Thoracic aorta (tissue), 2 donors: ENCODE data around the gene GREB1L. TPM values are rescaled to one million over a fixed set of nuclear protein-coding genes. Genes with fewer than 3 reads are reported as not detected.

Experiments
- ATAC-seq: fragments of 150-250 bp; one replicate; pipeline ENCODE4 v1.8.0; 2017; ENCODE audit warnings: low read depth; ENCODE audit not compliant: insufficient number of reproducible peaks, low FRiP score
- DNase-seq: peaks from one replicate; pipeline ENCODE4 v3.0.0-alpha.2; 2020; ENCODE audit warnings: low spot score
- H3K27ac ChIP-seq, 2 donors: fragments of 200-600 bp; sonication (generic); 1 replicate in 1 of 2; 2 replicates in 1 of 2; pipeline ENCODE4 v1.5.1; 2016; ENCODE audit warnings: mild to moderate bottlenecking in 2 of 2, moderate library complexity in 2 of 2
- H3K27me3 ChIP-seq: fragments of 200-600 bp; sonication (generic); replicated peaks from 2 replicates; pipeline ENCODE4 v1.6.0; 2016; ENCODE audit warnings: mild to moderate bottlenecking; ENCODE audit not compliant: insufficient read depth
- H3K36me3 ChIP-seq: fragments of 200-600 bp; sonication (generic); one replicate; pipeline ENCODE4 v1.5.1; 2016
- H3K4me1 ChIP-seq, 2 donors: fragments of 200-600 bp; sonication (generic); 1 replicate in 1 of 2; 2 replicates in 1 of 2; pipeline versions ENCODE4 v1.5.1 to v1.6.0; 2016; ENCODE audit warnings: low read depth in 2 of 2, mild to moderate bottlenecking in 1 of 2; ENCODE audit not compliant: control insufficient read depth in 1 of 2
- H3K4me3 ChIP-seq: fragments of 200-600 bp; sonication (generic); 2 replicates; pipeline ENCODE4 v1.5.1; 2016; ENCODE audit warnings: mild to moderate bottlenecking
- H3K9me3 ChIP-seq: fragments of 200-600 bp; sonication (generic); 2 replicates; pipeline ENCODE4 v1.5.1; 2016
- total RNA-seq, 2 donors: library from RNA; depleted of rRNA; stranded (reverse); fragments of >200 nt; gene quantifications; one replicate each; pipeline versions ENCODE4 v1.1.0 to v1.2.3, GENCODE V29; 2016
- TF ChIP-seq, protein P1 (sequence below): fragments of 200-600 bp; sonication (generic); IDR thresholded peaks from one replicate; pipeline ENCODE4 v1.5.1; 2019; ENCODE audit warnings: antibody characterized with exemption

GREB1L gene
- total RNA-seq, 2 donors from 2014 or later: 12.7 to 20.0 TPM

DNA sequence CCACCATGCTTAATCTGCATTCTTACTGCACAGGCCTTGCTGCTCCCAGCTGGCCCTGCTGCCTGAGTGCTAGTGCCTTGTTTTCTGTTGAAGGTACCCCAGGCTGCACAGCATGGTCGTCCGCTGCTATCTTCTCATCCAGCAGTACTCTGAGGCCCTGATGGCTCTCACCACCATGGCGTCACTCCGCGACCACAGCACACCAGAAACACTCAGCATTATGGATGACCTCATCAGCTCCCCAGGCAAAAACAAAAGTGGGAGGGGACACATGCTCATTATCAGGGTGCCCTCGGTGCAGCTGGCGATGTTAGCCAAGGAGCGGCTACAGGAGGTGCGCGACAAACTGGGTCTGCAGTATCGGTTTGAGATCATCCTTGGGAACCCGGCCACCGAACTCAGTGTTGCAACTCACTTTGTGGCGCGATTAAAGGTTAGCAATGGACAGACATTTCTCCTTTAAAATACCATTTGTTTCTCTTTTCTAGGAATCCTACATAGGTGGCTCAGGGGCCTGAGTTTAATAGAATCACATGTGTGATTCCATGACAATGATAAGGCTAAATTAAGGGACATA is 248.0 kb downstream of the GREB1L start:
- no peak overlapping the region for H3K27ac ChIP-seq
- TF ChIP-seq, protein P1, sequence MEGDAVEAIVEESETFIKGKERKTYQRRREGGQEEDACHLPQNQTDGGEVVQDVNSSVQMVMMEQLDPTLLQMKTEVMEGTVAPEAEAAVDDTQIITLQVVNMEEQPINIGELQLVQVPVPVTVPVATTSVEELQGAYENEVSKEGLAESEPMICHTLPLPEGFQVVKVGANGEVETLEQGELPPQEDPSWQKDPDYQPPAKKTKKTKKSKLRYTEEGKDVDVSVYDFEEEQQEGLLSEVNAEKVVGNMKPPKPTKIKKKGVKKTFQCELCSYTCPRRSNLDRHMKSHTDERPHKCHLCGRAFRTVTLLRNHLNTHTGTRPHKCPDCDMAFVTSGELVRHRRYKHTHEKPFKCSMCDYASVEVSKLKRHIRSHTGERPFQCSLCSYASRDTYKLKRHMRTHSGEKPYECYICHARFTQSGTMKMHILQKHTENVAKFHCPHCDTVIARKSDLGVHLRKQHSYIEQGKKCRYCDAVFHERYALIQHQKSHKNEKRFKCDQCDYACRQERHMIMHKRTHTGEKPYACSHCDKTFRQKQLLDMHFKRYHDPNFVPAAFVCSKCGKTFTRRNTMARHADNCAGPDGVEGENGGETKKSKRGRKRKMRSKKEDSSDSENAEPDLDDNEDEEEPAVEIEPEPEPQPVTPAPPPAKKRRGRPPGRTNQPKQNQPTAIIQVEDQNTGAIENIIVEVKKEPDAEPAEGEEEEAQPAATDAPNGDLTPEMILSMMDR: no peak
- H3K9me3 ChIP-seq: no peaks in the 10 kb centered on the region
- peaks cover 8% of the 10 kb centered on the region for H3K36me3 ChIP-seq
- H3K4me1 ChIP-seq: no peaks in the 10 kb centered on the region
- H3K4me3 ChIP-seq: no peak overlapping the region
- no peaks in the 10 kb centered on the region for H3K27me3 ChIP-seq
- DNase-seq (no peak), ATAC-seq (no peak)

DNA sequence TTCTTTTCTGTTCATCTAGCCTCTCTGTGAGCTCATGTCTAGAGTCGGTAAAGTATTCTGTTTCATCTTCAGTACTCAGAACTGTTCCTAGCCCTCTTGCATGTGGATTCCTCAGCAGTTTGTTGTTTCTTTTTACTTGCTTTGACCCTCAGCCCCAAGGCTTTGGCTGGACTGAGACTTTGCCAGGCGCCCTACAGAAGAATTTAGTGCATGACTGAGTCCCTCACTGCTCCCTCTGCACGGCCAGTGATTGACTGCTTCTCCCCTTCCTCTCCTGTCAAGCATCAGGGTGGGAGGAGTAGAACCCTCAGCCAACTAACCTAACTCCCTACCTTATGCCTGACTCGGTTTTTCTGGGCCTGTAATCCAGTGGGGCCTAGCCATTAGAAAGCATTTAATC is 248.7 kb downstream of the GREB1L start:
- Histone ChIP-seq H3K4me1 (no peaks in the 10 kb centered on the region), H3K27me3 (no peaks in the 10 kb centered on the region), H3K36me3 (peaks cover 4% of the 10 kb centered on the region), H3K27ac (no peak overlapping the region), H3K9me3 (no peaks in the 10 kb centered on the region), H3K4me3 (no peak overlapping the region)
- no peak for ATAC-seq
- TF ChIP-seq, protein P1: no peak
- DNase-seq: no peak

DNA sequence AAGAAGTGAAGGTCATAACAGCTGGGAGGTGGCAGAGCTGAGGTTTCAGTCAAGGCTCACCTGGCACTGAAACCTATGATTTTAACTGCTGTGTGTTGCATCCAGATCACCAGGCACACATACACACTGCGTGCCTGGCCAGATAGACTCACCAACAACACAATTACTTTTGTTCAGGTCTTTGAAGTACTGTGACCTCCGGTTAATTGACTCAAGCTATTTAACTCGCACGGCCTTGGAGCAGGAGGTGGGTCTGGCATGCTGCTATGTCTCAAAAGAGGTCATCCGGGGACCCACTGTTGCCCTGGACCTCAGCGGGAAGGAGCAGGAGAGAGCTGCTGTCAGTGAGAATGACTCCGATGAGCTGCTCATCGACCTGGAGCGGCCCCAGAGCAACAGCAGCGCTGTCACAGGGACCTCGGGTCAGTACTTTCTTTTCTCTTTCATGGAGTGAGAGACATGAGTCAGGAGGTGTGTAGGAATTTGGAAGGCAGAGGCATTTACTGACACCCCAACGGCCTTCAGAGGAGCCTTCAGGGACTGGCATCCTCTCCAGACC is 254.3 kb downstream of the GREB1L start:
- H3K36me3 ChIP-seq: peaks cover 11% of the 10 kb centered on the region
- DNase-seq: no peak
- no peaks in the 10 kb centered on the region for H3K9me3 ChIP-seq
- H3K27me3 ChIP-seq: no peaks in the 10 kb centered on the region
- H3K4me1 ChIP-seq: peaks cover 0 to 8% of the 10 kb centered on the region in 2 donors
- H3K4me3 ChIP-seq: no peak overlapping the region
- H3K27ac ChIP-seq: no peak overlapping the region
- TF ChIP-seq, protein P1: no peak
- no peak for ATAC-seq

DNA sequence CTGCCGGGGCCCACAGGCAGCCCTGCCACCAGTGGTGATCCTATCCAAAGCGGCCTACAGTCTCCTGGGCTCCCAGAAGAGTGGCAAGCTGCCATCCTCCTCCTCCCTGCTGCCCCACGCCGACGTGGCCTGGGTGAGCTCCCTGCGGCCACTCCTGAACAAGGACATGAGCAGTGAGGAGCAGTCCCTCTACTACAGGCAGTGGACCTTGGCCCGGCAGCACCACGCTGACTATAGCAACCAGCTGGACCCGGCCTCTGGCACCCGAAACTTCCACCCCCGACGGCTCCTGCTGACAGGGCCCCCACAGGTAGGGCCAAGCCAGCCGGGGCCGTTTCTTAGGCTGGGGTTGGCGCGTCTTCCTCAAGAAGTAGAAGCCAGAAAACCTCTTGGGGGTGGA is 258.0 kb downstream of the GREB1L start:
- no peak for ATAC-seq
- H3K27ac ChIP-seq: no peak overlapping the region

DNA sequence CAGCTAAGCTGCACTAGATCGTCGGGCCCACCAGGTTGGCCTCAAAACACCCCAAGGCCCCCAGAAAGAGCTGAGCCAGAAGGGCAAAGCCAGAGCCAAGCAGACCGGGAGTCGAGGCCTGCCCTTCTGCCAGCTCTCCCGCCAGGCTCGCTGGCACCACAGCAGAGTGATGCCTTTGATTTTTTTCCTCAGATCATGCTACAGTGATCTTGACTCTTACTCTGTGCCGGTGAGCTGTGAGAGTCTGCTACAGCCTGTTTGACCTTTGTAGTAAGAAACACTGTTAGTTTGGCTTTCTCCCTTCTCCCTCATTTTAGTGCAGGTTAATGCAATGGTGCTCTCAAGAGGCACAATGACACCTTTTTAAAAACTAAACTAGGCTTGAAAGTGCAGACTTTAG is 260.6 kb downstream of the GREB1L start:
- no peak for ATAC-seq

More for the DNA sequence above, 258.0 kb downstream of the GREB1L start:
- Histone ChIP-seq H3K4me3 (no peak overlapping the region), H3K9me3 (no peaks in the 10 kb centered on the region), H3K36me3 (peaks cover 11% of the 10 kb centered on the region), H3K27me3 (no peaks in the 10 kb centered on the region), H3K4me1 (peaks cover 0 to 10% of the 10 kb centered on the region in 2 donors)
- TF ChIP-seq, protein P1: no peak
- no peak for DNase-seq

More for the DNA sequence above, 260.6 kb downstream of the GREB1L start:
- TF ChIP-seq, protein P1: no peak
- Histone ChIP-seq H3K36me3 (peaks cover 8% of the 10 kb centered on the region), H3K9me3 (no peaks in the 10 kb centered on the region), H3K4me3 (no peak overlapping the region), H3K27ac (no peak overlapping the region), H3K4me1 (peaks cover 0 to 10% of the 10 kb centered on the region in 2 donors), H3K27me3 (no peaks in the 10 kb centered on the region)
- DNase-seq: no peak
